Activated gamma-delta T cell treated with Interleukin-2 at 50 U/mL for 16 hours (primary cell): Measurements from ENCODE around the gene STEAP4.
"Not testable (repeated sequence)": the region's sequence is repeated elsewhere in the genome, so short reads cannot be mapped to it uniquely, and the experiment has no call there.

Experiments
- DNase-seq: peaks from one replicate; pipeline ENCODE4 v3.0.0-alpha.2; 2020

The STEAP4 gene

GRCh38 chr7:88311675-88312036 lies 5.0 kb upstream of the STEAP4 start:
- DNase-seq = no peak

DNA sequence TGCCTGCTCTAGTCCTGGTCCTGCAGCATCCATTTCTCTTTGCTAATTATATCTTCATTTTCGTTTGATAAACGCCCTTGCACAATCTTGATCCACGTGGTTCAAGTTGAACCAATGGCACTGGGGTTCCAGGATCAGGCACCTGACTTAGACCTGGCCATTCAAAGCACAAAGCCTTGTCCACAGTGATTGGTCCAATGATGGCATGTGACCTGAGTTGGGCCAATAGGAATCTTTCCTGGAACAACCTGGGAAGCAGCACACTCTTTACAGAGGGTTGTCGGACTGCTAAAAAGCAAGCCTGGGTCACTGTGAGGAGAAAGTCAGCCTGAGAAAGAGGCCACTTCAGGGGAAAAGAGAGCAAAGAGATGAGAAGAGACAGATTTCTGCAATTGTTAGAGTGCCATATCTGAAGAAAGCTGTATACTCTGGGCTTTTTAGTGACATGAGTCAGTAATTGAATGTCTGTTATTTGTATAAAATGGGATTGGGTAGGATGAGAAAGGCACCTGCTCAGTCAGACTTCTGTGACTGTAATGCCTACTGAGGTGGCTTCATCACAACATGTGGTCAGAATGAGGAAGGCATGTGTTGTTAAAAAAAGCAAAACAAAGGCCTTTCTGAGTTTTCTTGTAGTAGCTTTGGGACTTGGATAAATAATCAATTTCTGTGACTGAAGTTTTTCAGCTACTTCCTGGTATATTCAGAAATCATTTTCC lies 4.4 kb upstream of the STEAP4 start:
- DNase-seq = no peak

- DNase-seq = no peak
These were observed 3.1 kb upstream of the STEAP4 start for GRCh38 chr7:88309819-88310218.

DNA sequence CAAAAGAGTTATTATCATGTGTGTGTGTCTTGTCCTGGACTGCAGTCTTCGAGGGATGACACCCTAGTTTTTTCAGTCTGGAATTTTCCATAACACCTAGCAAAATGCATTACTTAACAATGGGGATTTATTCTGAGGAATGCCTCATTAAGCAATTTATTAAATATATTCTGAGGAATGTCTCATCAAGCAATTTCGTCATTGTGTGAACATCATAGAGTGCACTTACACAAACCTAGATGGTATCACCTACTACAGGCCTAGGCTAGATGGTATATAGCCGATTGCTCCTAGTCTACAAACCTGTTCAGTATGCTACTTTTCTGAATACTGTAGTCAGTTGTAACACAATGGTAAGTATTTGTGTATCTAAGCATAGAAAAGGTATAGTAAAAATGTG lies 1.1 kb upstream of the STEAP4 start:
- DNase-seq = no peak

DNA sequence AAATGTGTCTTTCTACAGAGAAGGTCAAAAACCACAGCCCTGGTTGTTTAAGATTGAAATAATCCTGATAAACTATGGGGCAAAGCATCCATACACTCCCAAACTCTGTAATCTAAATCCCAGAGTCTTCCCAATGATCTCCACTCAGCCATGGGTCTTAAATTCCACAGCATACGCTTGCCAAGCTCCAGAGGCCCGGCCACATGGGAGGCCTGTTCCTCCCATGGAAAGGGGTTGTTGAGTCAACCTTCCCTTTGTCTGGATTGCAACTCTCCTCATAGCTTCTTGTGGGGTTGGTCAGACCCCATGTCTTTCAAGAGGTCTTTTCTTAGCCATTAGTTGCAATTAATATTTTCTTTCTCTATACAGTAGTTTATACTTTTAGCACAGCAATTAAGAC lies 718 bp upstream of the STEAP4 start:
- DNase-seq = no peak

- no peak for DNase-seq
These were observed 1.6 kb downstream of the STEAP4 start for GRCh38 chr7:88305044-88305443.

DNA sequence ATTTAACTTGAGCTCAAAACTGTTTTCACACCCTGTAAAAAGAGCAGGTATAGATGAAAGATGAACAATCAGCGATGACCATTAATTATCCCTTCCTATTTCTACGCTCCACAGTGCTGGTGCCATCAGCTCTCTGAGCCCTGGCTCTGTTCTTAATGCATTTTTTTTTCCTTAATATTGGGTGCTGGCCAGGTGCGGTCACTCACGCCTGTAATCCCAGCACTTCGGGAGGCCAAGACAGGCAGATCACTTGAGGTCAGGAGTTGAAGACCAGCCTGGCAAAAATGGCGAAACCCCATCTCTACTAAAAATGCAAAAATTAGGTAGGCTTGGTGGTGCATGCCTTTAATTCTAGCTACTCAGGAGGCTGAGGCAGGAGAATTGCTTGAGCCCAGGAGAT lies 4.2 kb downstream of the STEAP4 start:
- DNase-seq = no peak

DNA sequence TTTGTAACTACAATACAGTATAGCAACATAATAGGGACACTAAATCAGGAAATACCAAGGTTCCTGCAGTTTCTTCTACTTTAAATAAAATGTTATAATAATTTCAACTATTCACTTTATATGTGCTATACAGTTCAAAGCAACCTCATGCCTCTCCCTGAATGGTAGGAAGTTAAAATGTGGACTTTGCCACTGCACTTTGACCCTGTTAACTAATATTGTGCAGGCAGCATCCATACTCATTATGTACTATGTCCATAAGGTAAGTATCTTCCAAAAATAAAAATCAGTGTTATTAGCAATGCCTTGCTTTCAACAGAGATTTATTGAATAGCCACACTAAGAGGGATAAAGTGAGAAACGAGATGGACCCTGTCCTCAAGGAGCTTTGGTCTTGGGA lies 4.8 kb downstream of the STEAP4 start:
- DNase-seq = no peak

DNA sequence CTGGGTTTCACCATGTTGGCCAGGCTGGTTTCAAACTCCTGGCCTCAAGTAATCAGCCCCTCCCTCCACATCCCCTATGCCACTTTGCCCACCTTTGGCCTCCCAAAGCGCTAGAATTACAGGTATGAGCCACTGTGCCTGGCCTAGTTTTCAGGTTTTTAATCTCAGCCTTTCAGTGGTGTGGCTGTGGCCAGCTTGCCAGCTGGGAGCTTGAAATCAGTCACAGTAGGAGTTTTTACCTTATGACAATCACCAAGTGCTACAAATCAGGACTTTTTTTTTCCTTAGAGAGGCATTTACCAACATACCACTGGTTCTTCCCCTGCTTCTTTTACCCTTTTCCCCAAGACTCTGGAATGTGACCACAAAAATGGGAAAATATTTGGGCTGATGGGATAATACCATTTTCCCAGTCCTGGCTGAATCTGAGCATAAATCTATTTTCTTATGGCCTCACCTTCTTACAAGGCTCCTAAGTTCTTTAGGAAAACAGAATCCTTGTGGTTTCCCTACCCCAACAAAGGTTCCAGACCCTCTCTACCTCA lies 6.2 kb downstream of the STEAP4 start:
- no peak for DNase-seq

DNA sequence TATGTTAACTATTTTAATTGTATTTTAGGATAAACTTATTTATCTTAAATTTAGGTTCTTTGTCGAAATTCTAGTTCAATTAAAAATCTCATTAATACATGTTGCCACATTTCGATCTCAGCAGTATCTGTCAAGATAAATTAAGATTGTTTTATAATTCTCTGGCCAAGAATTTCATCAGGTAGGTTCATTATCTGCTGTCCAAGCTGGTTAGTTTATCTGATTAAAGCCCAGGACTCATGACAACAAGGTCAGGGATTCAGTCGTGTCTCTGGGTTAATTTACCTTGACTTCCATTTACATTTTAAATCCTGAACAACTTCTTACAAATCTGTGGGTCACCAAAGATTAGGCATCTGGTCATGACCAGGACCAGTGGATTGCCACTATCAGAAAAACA lies 7.6 kb downstream of the STEAP4 start:
- DNase-seq = no peak

- DNase-seq = no peak
These were observed 12.8 kb downstream of the STEAP4 start for GRCh38 chr7:88293866-88294265.

DNA sequence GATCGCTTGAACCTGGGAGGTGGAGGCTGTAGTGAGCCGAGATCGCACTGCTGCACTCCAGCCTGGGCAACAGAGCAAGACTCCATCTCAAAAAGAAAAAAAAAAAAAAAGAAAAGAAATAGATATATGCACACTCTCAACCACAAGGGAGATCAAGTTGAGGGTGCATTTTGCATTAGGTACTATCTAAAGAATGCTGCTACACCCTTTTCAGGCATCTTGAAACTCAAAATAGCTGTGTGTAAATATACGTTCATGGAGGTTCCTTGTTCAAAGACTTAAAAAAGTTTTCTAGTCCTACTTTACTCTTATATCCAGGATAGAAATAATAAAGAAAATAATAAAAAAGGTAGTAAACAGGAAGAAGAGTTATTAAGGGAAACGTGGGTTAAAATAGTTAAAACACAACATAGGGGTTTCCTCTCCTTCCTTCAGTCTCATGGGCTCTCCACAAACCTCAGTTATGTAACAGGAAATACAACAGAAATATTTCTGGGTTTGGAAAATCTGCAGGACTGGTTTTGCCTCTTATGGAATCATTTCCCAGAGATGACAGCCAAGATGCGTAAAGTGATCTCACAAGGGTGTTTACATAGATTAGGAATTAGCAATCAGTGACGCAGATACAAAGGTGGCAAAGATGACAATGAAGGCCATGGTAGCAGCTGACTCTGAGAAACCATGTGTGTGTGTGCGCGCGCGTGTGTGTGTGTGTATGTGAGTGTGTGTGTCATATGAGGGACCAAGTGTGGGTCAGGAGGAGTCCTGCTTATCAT lies 15.1 kb downstream of the STEAP4 start:
- no peak for DNase-seq

GRCh38 chr7:88290491-88290890 lies 16.2 kb downstream of the STEAP4 start:
- no peak for DNase-seq

DNA sequence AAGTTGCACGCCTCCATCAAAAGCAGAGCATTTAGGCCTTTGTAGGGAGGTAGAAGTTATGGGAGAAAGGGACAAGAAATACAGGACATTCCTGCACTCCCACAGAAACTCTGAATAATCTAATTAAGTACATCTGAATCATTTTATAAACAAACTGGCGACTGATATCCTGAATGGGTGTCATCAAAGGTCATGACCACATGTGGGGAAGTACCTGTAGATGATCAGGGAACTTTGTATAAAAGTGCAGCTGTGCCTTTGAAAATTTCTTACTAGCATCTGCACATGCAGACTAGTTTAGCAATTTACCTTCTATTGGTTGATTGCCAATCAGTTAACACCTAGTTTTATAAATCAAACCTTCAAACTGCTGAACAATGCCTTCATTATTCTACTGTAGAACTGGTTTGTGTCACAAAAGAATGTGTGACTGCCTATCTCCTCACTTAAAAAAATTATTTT lies 17.1 kb downstream of the STEAP4 start:
- no peak for DNase-seq

GRCh38 chr7:88281749-88282148 lies 24.9 kb downstream of the STEAP4 start:
- no peak for DNase-seq

DNA sequence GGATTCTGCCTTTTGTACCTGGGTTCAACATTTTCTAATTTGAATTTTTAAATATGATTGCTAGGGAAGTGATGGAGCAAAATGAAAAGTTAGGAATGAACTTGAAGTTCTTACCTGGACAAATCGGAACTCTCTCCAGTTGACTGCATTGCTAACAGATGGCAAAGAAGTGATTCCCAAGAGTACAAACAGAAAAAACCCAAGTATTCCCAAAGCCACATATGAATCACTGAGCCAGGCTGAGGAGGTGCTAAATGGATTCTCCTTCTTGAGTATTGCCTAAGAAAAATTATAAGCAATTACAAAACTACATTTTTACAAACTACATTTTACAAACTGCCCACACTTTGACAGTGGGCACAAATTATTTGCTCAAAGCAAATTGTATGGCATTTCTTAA lies 25.9 kb downstream of the STEAP4 start:
- DNase-seq = no peak

- DNase-seq = no peak
These were observed 27.4 kb downstream of the STEAP4 start for GRCh38 chr7:88279323-88279722.

- DNase-seq = no peak
These were observed 27.8 kb downstream of the STEAP4 start for GRCh38 chr7:88278881-88279280.

DNA sequence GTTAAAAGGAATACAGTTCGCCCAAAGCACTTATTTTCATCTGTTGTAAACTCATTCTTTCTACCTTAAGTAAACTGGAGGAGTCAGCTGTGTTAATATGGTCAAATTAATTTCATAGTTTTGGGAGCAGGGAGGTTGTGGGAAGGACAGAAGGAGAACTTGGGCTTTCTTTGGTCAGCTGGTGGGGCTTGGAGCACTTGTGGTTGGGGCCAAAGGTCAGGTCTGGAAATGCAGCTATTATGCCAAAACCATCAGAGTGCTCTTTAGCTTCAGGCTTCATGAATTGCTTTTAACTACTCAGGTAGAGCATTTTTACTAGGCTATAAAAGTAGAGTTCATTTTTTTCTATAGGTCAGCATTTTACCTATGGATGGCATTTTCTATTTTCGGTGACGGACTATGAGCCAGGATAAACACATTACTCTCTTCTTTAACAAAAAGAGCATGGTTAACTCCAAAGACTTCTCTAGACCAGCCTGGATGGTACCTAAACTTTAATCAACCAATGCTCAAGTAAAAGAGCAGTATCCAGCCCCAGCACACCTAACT lies 30.0 kb downstream of the STEAP4 start:
- DNase-seq = no peak

DNA sequence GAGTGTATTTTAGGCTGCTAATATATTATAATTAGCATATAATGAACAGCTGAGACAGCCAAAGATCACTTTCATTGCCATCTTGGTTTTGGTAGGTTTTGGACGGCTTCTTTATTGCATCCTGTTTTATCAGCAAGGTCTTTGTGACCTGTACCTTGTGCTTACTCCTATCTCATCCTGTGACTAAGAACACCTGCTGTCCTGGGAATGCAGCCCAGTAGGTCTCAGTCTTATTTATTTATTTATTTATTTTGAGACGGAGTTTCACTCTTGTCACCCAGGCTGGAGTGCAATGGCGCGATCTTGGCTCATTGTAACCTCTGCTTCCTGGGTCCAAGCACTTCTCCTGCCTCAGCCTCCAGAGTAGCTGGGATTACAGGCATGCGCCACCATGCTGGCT lies 31.8 kb downstream of the STEAP4 start:
- DNase-seq = not testable (repeated sequence)

GRCh38 chr7:88269586-88269985 lies 37.1 kb downstream of the STEAP4 start:
- no peak for DNase-seq

- DNase-seq = no peak
These were observed 37.8 kb downstream of the STEAP4 start for GRCh38 chr7:88268858-88269257.

GRCh38 chr7:88268051-88268450 lies 38.6 kb downstream of the STEAP4 start:
- no peak for DNase-seq

GRCh38 chr7:88267421-88267820 lies 39.3 kb downstream of the STEAP4 start:
- no peak for DNase-seq
